Stimulated activated CD8-positive, alpha-beta memory T cell treated with anti-CD3 and anti-CD28 coated beads, Interleukin-15, amount 100 ng/mL, for 48 hours (primary cell): ENCODE measurements around the gene TATDN2.
"Not testable (repeated sequence)": the region's sequence is repeated elsewhere in the genome, so short reads cannot be mapped to it uniquely, and the experiment has no call there.

Source experiments
- DNase-seq, 2 donors: peaks; one replicate each; pipeline ENCODE4 v3.0.0-alpha.2; 2020; ENCODE audit warnings: low read depth in 2 of 2

TATDN2 gene

GRCh38 chr3:10268116-10268515 is 19.9 kb downstream of the TATDN2 start:
- no peak for DNase-seq

GRCh38 chr3:10268930-10269329 is 20.7 kb downstream of the TATDN2 start:
- no peak for DNase-seq

GRCh38 chr3:10269443-10269842 is 21.2 kb downstream of the TATDN2 start:
- no peak for DNase-seq

GRCh38 chr3:10272476-10272875 is 24.2 kb downstream of the TATDN2 start:
- not testable (repeated sequence) for DNase-seq

- DNase-seq: no peak
These were observed 24.7 kb downstream of the TATDN2 start for GRCh38 chr3:10272977-10273376.

- DNase-seq: no peak
These were observed 25.5 kb downstream of the TATDN2 start for GRCh38 chr3:10273702-10274305.

GRCh38 chr3:10274601-10275000 is 26.3 kb downstream of the TATDN2 start:
- no peak for DNase-seq

GRCh38 chr3:10277115-10277625 is 28.9 kb downstream of the TATDN2 start:
- DNase-seq: no peak

GRCh38 chr3:10278501-10278900 is 30.2 kb downstream of the TATDN2 start:
- no peak for DNase-seq

- DNase-seq: no peak
These were observed 31.3 kb downstream of the TATDN2 start for GRCh38 chr3:10279384-10280176.

GRCh38 chr3:10280177-10280529 is 31.9 kb downstream of the TATDN2 start:
- no peak for DNase-seq

GRCh38 chr3:10280571-10280970 is 32.3 kb downstream of the TATDN2 start:
- no peak for DNase-seq

GRCh38 chr3:10281951-10282350 is 33.7 kb downstream of the TATDN2 start:
- DNase-seq: no peak

GRCh38 chr3:10283638-10284037 is 35.4 kb downstream of the TATDN2 start:
- no peak for DNase-seq

GRCh38 chr3:10284496-10284895 is 36.2 kb downstream of the TATDN2 start:
- DNase-seq: no peak

- no peak for DNase-seq
These were observed 37.2 kb downstream of the TATDN2 start for GRCh38 chr3:10285272-10286132.

GRCh38 chr3:10286133-10286524 is 37.9 kb downstream of the TATDN2 start:
- DNase-seq: no peak

- no peak for DNase-seq
These were observed 38.5 kb downstream of the TATDN2 start for GRCh38 chr3:10286596-10287295.

GRCh38 chr3:10287936-10288574 is 39.8 kb downstream of the TATDN2 start:
- DNase-seq: no peak

- DNase-seq: no peak
These were observed 40.3 kb downstream of the TATDN2 start for GRCh38 chr3:10288575-10288960.

- DNase-seq: no peak
These were observed 40.8 kb downstream of the TATDN2 start for GRCh38 chr3:10289077-10289476.
